ENCODE results near the gene SYTL3.
"Not testable (repeated sequence)": the region's sequence is repeated elsewhere in the genome, so short reads cannot be mapped to it uniquely, and the experiment has no call there.

SYTL3 gene

GRCh38 chr6:158687506-158687905, 37.7 kb downstream of the SYTL3 start:
- TF ChIP-seq CTCF (IDR thresholded peaks at IDR 0.05) = no peak
- no peaks in the 10 kb centered on the region for H3K79me2 ChIP-seq
- H3K36me3 ChIP-seq (ENCODE audit: control insufficient read depth, insufficient read depth, low read length) = no peaks in the 10 kb centered on the region
- H3K4me3 ChIP-seq (ENCODE audit: low read depth, low read length) = no peak overlapping the region
- no peaks in the 10 kb centered on the region for H3K27me3 ChIP-seq (ENCODE audit: control insufficient read depth, insufficient read depth, low read length)
- H3K9me3 ChIP-seq (ENCODE audit: control insufficient read depth, low read length) = no peaks in the 10 kb centered on the region
- peaks cover 14% of the 10 kb centered on the region for H3K4me1 ChIP-seq
- no peak overlapping the region for H3K4me2 ChIP-seq (ENCODE audit: low read length)
- H3K27ac ChIP-seq = no peak overlapping the region
- no peak overlapping the region for H2AFZ ChIP-seq
- H3K9ac ChIP-seq = no peak overlapping the region

GRCh38 chr6:158688860-158689259, 39.0 kb downstream of the SYTL3 start:
- peaks cover 14% of the 10 kb centered on the region for H3K4me1 ChIP-seq
- H3K4me3 ChIP-seq (ENCODE audit: low read depth, low read length) = no peak overlapping the region

GRCh38 chr6:158694913-158695312, 45.1 kb downstream of the SYTL3 start:
- Histone ChIP-seq H3K4me2 (ENCODE audit: low read length) (no peak overlapping the region), H3K79me2 (no peaks in the 10 kb centered on the region), H2AFZ (no peak overlapping the region), H3K36me3 (ENCODE audit: control insufficient read depth, insufficient read depth, low read length) (no peaks in the 10 kb centered on the region), H3K27me3 (ENCODE audit: control insufficient read depth, insufficient read depth, low read length) (no peaks in the 10 kb centered on the region), H3K27ac (no peak overlapping the region), H3K4me1 (no peaks in the 10 kb centered on the region), H3K9ac (no peak overlapping the region), H3K9me3 (ENCODE audit: control insufficient read depth, low read length) (no peaks in the 10 kb centered on the region), H3K4me3 (ENCODE audit: low read depth, low read length) (no peak overlapping the region)
- TF ChIP-seq CTCF (IDR thresholded peaks at IDR 0.05) = no peak

More at GRCh38 chr6:158688860-158689259, 39.0 kb downstream of the SYTL3 start:
- H3K9ac ChIP-seq = no peak overlapping the region
- no peak overlapping the region for H3K27ac ChIP-seq
- no peaks in the 10 kb centered on the region for H3K9me3 ChIP-seq (ENCODE audit: control insufficient read depth, low read length)
- no peaks in the 10 kb centered on the region for H3K79me2 ChIP-seq
- H3K36me3 ChIP-seq (ENCODE audit: control insufficient read depth, insufficient read depth, low read length) = no peaks in the 10 kb centered on the region
- no peaks in the 10 kb centered on the region for H3K27me3 ChIP-seq (ENCODE audit: control insufficient read depth, insufficient read depth, low read length)
- no peak overlapping the region for H3K4me2 ChIP-seq (ENCODE audit: low read length)
- H2AFZ ChIP-seq = no peak overlapping the region
- TF ChIP-seq CTCF (IDR thresholded peaks at IDR 0.05) = no peak

- Histone ChIP-seq H3K36me3 (ENCODE audit: control insufficient read depth, insufficient read depth, low read length) (no peaks in the 10 kb centered on the region), H3K79me2 (no peaks in the 10 kb centered on the region), H3K4me3 (ENCODE audit: low read depth, low read length) (no peak overlapping the region), H3K27me3 (ENCODE audit: control insufficient read depth, insufficient read depth, low read length) (no peaks in the 10 kb centered on the region), H3K9me3 (ENCODE audit: control insufficient read depth, low read length) (no peaks in the 10 kb centered on the region), H2AFZ (no peak overlapping the region), H3K9ac (no peak overlapping the region), H3K4me1 (no peaks in the 10 kb centered on the region), H3K4me2 (ENCODE audit: low read length) (no peak overlapping the region), H3K27ac (no peak overlapping the region)
- no peak for TF ChIP-seq CTCF (IDR thresholded peaks at IDR 0.05)
These were observed 48.0 kb downstream of the SYTL3 start for GRCh38 chr6:158697811-158698210.

- no peak overlapping the region for H3K27ac ChIP-seq
- H3K9me3 ChIP-seq (ENCODE audit: control insufficient read depth, low read length) = no peaks in the 10 kb centered on the region
- TF ChIP-seq CTCF (IDR thresholded peaks at IDR 0.05) = no peak
- H3K36me3 ChIP-seq (ENCODE audit: control insufficient read depth, insufficient read depth, low read length) = no peaks in the 10 kb centered on the region
- H3K79me2 ChIP-seq = no peaks in the 10 kb centered on the region
- no peak overlapping the region for H3K4me3 ChIP-seq (ENCODE audit: low read depth, low read length)
- no peak overlapping the region for H3K4me2 ChIP-seq (ENCODE audit: low read length)
- H3K4me1 ChIP-seq = no peaks in the 10 kb centered on the region
- H3K27me3 ChIP-seq (ENCODE audit: control insufficient read depth, insufficient read depth, low read length) = no peaks in the 10 kb centered on the region
- H2AFZ ChIP-seq = no peak overlapping the region
- H3K9ac ChIP-seq = no peak overlapping the region
These were observed 49.1 kb downstream of the SYTL3 start for GRCh38 chr6:158698931-158699330.

GRCh38 chr6:158701268-158701667, 51.4 kb downstream of the SYTL3 start:
- not testable (repeated sequence) for H3K4me1 ChIP-seq, H2AFZ ChIP-seq

More at GRCh38 chr6:158701268-158701667, 51.4 kb downstream of the SYTL3 start:
- H3K4me3 ChIP-seq (ENCODE audit: low read depth, low read length); H3K79me2 ChIP-seq; H3K4me2 ChIP-seq (ENCODE audit: low read length); H3K9me3 ChIP-seq (ENCODE audit: control insufficient read depth, low read length); H3K27me3 ChIP-seq (ENCODE audit: control insufficient read depth, insufficient read depth, low read length); H3K27ac ChIP-seq; H3K36me3 ChIP-seq (ENCODE audit: control insufficient read depth, insufficient read depth, low read length); H3K9ac ChIP-seq: not testable (repeated sequence)
